KMS-11 (cell line): ENCODE measurements around the gene FEM1C.

Experiments used
- H2AFZ ChIP-seq: fragments of 200-600 bp; sonication (generic); 2 replicates; pipeline ENCODE4 v1.6.1; 2016; ENCODE audit warnings: antibody characterized with exemption, mixed run types, low read depth
- H3K27ac ChIP-seq: fragments of 200-600 bp; sonication (generic); 2 replicates; pipeline ENCODE4 v1.6.1; 2016; ENCODE audit warnings: mild to moderate bottlenecking, mixed run types
- H3K27me3 ChIP-seq: fragments of 200-600 bp; sonication (generic); 2 replicates; pipeline ENCODE4 v1.6.1; 2017; ENCODE audit warnings: mild to moderate bottlenecking, low read depth, mixed run types, moderate library complexity; ENCODE audit not compliant: insufficient read depth
- H3K36me3 ChIP-seq: fragments of 200-600 bp; sonication (generic); 2 replicates; pipeline ENCODE4 v1.6.1; 2017; ENCODE audit warnings: mild to moderate bottlenecking, mixed run types; ENCODE audit not compliant: insufficient read depth
- H3K4me1 ChIP-seq: fragments of 200-600 bp; sonication (generic); 2 replicates; pipeline ENCODE4 v1.6.1; 2016; ENCODE audit warnings: mild to moderate bottlenecking, low read depth, mixed run types; ENCODE audit not compliant: poor library complexity, severe bottlenecking
- H3K4me2 ChIP-seq: fragments of 200-600 bp; sonication (generic); 2 replicates; pipeline ENCODE4 v1.7.0; 2016; ENCODE audit warnings: mild to moderate bottlenecking, mixed run types
- H3K4me3 ChIP-seq: fragments of 200-600 bp; sonication (generic); IDR thresholded peaks from 2 replicates; pipeline ENCODE4 v1.6.1; 2017; ENCODE audit warnings: low read depth, low read length, mixed read lengths; ENCODE audit not compliant: insufficient read depth
- H3K79me2 ChIP-seq: fragments of 200-600 bp; sonication (generic); 2 replicates; pipeline ENCODE4 v1.6.1; 2016; ENCODE audit warnings: low read depth, mixed run types; ENCODE audit not compliant: insufficient read depth
- H3K9ac ChIP-seq: fragments of 200-600 bp; sonication (generic); 2 replicates; pipeline ENCODE4 v1.6.1; 2016; ENCODE audit warnings: mild to moderate bottlenecking, mixed run types
- H4K20me1 ChIP-seq: fragments of 200-600 bp; sonication (generic); 2 replicates; pipeline ENCODE4 v1.6.1; 2016; ENCODE audit warnings: mild to moderate bottlenecking, mixed run types; ENCODE audit not compliant: insufficient read depth
- CTCF ChIP-seq: fragments of 200-600 bp; sonication (generic); conservative IDR thresholded peaks from 2 replicates; pipeline ENCODE4 v1.6.1; 2017; ENCODE audit warnings: low read depth, mild to moderate bottlenecking, antibody characterized with exemption, low read length, moderate library complexity, mixed read lengths

Gene FEM1C

DNA sequence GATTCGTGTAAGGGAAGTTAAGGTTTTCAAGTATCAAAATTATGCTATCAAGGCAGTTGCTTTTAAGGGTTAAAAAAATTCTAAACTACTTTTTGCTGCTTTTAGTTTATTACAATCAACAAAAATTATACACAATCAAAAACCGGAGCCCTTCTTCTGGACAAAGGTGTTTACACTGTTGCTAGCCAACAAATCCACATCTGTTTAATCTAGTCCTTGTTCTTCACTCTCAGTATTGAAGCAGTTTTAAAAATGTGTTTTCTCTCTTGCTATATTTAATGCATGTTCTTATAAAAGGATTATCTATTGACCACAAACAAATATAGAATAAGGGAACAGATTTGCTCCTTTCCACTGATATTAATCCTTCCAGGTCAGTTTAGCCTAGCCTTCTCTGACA lies 2.5 kb downstream of the FEM1C start:
- H4K20me1 ChIP-seq, result peaks cover 20% of the 10 kb centered on the region
- H3K4me3 ChIP-seq, result no peak overlapping the region
- H3K36me3 ChIP-seq, result peaks cover 6% of the 10 kb centered on the region; the same call in 1 of the 2 replicates
- no peak overlapping the region for H2AFZ ChIP-seq
- peaks cover 71% of the 10 kb centered on the region for H3K79me2 ChIP-seq
- peak overlapping the region; percentile 97 for H3K4me2 ChIP-seq
- H3K27me3 ChIP-seq, result no peaks in the 10 kb centered on the region
- peak overlapping the region; percentile 49; the same call in 1 of the 2 replicates for H3K9ac ChIP-seq
- H3K4me1 ChIP-seq, result peaks cover 27% of the 10 kb centered on the region
- peak overlapping the region; percentile 3 for H3K27ac ChIP-seq
- no peak for TF ChIP-seq CTCF

- no peak overlapping the region for H3K4me3 ChIP-seq
- H4K20me1 ChIP-seq, result peaks cover 20% of the 10 kb centered on the region
- H3K27ac ChIP-seq, result peak overlapping the region; percentile 3
- no peak overlapping the region for H2AFZ ChIP-seq
- H3K9ac ChIP-seq, result peak overlapping the region; percentile 49; the same call in 1 of the 2 replicates
- H3K4me1 ChIP-seq, result peaks cover 27% of the 10 kb centered on the region
- TF ChIP-seq CTCF, result no peak
- H3K79me2 ChIP-seq, result peaks cover 75% of the 10 kb centered on the region
- peak overlapping the region; percentile 97 for H3K4me2 ChIP-seq
- H3K36me3 ChIP-seq, result peaks cover 6% of the 10 kb centered on the region; the same call in 1 of the 2 replicates
- H3K27me3 ChIP-seq, result no peaks in the 10 kb centered on the region
These were observed 3.0 kb downstream of the FEM1C start for GRCh38 chr5:115541611-115542010.

GRCh38 chr5:115535479-115536035 lies 9.0 kb downstream of the FEM1C start:
- no peaks in the 10 kb centered on the region; the same call in 1 of the 2 replicates for H3K36me3 ChIP-seq

DNA sequence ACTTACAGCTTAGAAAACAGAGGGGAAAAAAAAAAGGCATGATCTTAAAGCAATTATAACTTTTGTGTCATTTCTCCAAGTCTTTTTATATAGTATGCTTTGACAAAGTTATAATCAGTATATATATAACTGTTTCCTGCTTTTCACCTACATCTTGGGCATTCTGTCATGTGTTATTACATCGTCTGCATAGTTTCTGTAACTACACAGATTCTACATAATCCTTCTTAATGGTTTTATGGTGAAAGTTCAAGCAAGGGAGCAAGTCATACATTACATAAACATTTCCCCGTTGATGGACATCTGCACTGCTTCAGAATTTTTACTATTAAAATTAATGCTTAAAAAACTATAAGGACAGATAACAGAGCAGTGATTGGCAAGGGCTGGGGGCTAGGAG lies 12.1 kb downstream of the FEM1C start:
- TF ChIP-seq CTCF, result no peak
- H3K79me2 ChIP-seq, result peaks cover 93% of the 10 kb centered on the region
- H3K4me1 ChIP-seq, result no peaks in the 10 kb centered on the region
- H3K27me3 ChIP-seq, result no peaks in the 10 kb centered on the region
- H3K4me2 ChIP-seq, result no peak overlapping the region
- H3K4me3 ChIP-seq, result no peak overlapping the region
- H3K27ac ChIP-seq, result no peak overlapping the region
- H2AFZ ChIP-seq, result no peak overlapping the region
- H4K20me1 ChIP-seq, result no peaks in the 10 kb centered on the region; the same call in 1 of the 2 replicates
- no peaks in the 10 kb centered on the region for H3K36me3 ChIP-seq
- no peak overlapping the region for H3K9ac ChIP-seq

More at GRCh38 chr5:115535479-115536035, 9.0 kb downstream of the FEM1C start:
- H3K27me3 ChIP-seq, result no peaks in the 10 kb centered on the region
- H3K27ac ChIP-seq, result no peak overlapping the region
- no peak overlapping the region for H3K9ac ChIP-seq
- no peak overlapping the region for H2AFZ ChIP-seq
- H4K20me1 ChIP-seq, result peaks cover under 1% of the 10 kb centered on the region; the same call in 1 of the 2 replicates
- H3K79me2 ChIP-seq, result peaks cover 97% of the 10 kb centered on the region
- H3K4me3 ChIP-seq, result no peak overlapping the region
- H3K4me1 ChIP-seq, result peaks cover 17% of the 10 kb centered on the region
- no peak overlapping the region for H3K4me2 ChIP-seq
- no peak for TF ChIP-seq CTCF
